ENCODE results near the gene IL17B.

Gene IL17B

DNA sequence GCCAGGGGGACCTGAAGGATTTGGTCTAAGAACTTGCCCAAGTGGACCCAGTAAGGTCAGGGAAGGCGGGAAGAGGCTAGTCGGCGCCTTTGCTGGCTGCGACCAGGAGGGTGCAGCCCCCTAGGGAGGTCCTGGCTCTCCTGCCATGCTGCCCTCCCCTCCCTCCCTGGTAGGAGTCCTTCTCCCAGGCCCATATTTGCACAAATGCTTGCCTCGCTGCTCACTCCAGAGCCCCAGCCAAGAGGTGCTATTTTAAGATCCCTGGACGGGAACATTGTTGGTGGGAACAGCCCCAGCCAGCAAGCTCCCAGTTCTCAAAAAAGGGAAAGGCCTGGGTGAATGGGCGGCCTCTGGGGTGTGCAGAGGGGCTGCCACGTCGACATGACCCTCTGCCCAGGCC lies 4.3 kb upstream of the IL17B start:
- no peak overlapping the region for H3K4me3 Mint-ChIP-seq
- TF ChIP-seq, protein P1, sequence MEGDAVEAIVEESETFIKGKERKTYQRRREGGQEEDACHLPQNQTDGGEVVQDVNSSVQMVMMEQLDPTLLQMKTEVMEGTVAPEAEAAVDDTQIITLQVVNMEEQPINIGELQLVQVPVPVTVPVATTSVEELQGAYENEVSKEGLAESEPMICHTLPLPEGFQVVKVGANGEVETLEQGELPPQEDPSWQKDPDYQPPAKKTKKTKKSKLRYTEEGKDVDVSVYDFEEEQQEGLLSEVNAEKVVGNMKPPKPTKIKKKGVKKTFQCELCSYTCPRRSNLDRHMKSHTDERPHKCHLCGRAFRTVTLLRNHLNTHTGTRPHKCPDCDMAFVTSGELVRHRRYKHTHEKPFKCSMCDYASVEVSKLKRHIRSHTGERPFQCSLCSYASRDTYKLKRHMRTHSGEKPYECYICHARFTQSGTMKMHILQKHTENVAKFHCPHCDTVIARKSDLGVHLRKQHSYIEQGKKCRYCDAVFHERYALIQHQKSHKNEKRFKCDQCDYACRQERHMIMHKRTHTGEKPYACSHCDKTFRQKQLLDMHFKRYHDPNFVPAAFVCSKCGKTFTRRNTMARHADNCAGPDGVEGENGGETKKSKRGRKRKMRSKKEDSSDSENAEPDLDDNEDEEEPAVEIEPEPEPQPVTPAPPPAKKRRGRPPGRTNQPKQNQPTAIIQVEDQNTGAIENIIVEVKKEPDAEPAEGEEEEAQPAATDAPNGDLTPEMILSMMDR (IDR thresholded peaks at IDR 0.05; ENCODE audit: unreplicated experiment in 3 of 3): no peak
- peaks cover 86% of the 10 kb centered on the region for H3K4me1 Mint-ChIP-seq
- H3K36me3 Mint-ChIP-seq (ENCODE audit: low read depth): no peaks in the 10 kb centered on the region
- H3K9me3 Mint-ChIP-seq: no peaks in the 10 kb centered on the region
- H3K27ac Mint-ChIP-seq: peak overlapping the region; percentile 46 to 96 (median 76)
- no peaks in the 10 kb centered on the region for H3K27me3 Mint-ChIP-seq (ENCODE audit: low read depth)

- Mint-ChIP-seq H3K36me3 (ENCODE audit: low read depth) (no peaks in the 10 kb centered on the region), H3K27me3 (ENCODE audit: low read depth) (no peaks in the 10 kb centered on the region), H3K4me1 (peaks cover 84% of the 10 kb centered on the region), H3K4me3 (no peak overlapping the region), H3K9me3 (no peaks in the 10 kb centered on the region), H3K27ac (peak overlapping the region in 2 of 3 experiments; percentile 51 to 96)
- TF ChIP-seq, protein P1 (IDR thresholded peaks at IDR 0.05; ENCODE audit: unreplicated experiment in 3 of 3): no peak
Measured at GRCh38 chr5:149382517-149383220, 3.6 kb upstream of the IL17B start.

GRCh38 chr5:149381986-149382338 lies 2.9 kb upstream of the IL17B start:
- Mint-ChIP-seq H3K4me1 (peaks cover 83% of the 10 kb centered on the region), H3K4me3 (peak overlapping the region in 1 of 3 experiments; percentile 61), H3K27ac (peak overlapping the region; percentile 12 to 96 (median 89)), H3K27me3 (ENCODE audit: low read depth) (no peaks in the 10 kb centered on the region), H3K36me3 (ENCODE audit: low read depth) (no peaks in the 10 kb centered on the region), H3K9me3 (no peaks in the 10 kb centered on the region)
- TF ChIP-seq, protein P1 (IDR thresholded peaks at IDR 0.05; ENCODE audit: unreplicated experiment in 3 of 3): peak; percentile 84 to 90 (median 87)

DNA sequence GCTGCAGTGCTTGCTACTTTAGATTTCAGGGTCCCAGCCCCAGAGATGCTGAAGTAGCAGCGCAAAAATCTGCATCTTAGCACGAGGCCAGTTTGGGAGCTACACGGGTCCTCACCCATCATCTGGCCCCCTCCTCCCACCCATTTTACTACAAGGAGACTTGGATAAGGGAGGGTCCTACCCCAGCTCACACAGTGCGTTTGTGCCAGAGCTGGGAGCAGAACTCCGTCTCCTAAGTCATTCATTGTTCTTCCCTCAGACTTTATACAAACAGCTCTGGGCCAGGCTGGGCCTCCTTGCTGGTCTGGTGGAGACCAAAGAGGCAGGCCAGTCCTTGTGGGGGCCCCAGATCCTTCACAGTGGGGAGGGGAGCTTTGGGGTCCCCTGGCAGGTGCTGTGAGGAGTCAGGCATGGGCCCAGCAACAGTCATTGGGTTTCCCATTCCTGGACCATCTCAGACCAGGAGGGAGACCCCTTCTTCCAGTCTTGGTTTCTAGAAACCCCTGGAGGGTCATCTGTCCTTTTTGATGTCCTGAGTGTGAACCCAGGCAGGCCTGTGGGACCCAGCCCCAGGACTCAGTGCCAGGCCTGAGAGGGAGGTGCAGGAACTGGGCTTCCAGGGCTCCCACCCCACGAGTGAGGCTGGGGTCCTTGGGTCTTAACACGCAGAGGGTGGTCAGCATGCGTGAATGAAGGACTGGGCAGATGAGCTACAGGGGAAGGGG lies 2.3 kb upstream of the IL17B start:
- H3K27me3 Mint-ChIP-seq (ENCODE audit: low read depth): no peaks in the 10 kb centered on the region
- no peaks in the 10 kb centered on the region for H3K36me3 Mint-ChIP-seq (ENCODE audit: low read depth)
- H3K4me1 Mint-ChIP-seq: peaks cover 79% of the 10 kb centered on the region
- peak overlapping the region; percentile 61 to 96 (median 89) for H3K27ac Mint-ChIP-seq
- no peaks in the 10 kb centered on the region for H3K9me3 Mint-ChIP-seq
- peak overlapping the region in 1 of 3 experiments; percentile 61 for H3K4me3 Mint-ChIP-seq
- TF ChIP-seq, protein P1 (IDR thresholded peaks at IDR 0.05; ENCODE audit: unreplicated experiment in 3 of 3): no peak

DNA sequence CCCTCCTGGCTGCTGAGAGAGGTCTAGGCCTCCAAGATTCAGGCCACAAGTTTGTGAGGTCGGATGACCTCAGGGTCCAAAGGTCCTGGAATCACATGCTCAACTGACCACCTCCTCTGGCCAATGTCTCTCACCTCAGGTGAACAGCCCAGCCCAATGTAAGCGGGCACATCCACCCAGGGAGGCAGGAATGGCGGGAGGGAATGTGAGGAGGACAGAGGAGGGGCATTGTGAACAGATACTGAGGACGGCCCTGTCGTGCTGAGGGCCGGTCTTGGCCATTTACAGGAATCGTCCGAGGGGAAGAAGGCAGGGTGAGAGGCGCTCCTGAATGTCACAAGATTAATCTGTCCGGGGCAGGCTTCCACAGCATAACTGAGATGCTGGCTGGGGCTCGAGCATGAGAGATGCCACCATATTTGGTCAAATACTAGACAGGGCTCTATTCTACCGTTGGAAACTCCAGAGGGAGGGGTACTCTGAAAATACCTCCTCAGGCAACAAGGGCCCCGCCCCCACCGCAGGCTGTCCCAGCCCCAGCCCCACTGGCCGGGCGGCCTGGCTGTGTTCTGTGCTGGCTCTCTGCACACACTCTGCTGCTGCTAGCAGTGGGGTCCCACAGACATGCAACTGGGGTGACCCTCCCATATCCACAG lies 1.5 kb upstream of the IL17B start:
- peaks cover 76% of the 10 kb centered on the region for H3K4me1 Mint-ChIP-seq
- peak overlapping the region in 2 of 3 experiments; percentile 9 to 68 for H3K4me3 Mint-ChIP-seq
- peaks cover 5% of the 10 kb centered on the region for H3K27me3 Mint-ChIP-seq (ENCODE audit: low read depth)
- no peaks in the 10 kb centered on the region for H3K9me3 Mint-ChIP-seq
- TF ChIP-seq, protein P1 (IDR thresholded peaks at IDR 0.05; ENCODE audit: unreplicated experiment in 3 of 3): no peak
- peak overlapping the region; percentile 37 to 96 (median 89) for H3K27ac Mint-ChIP-seq
- H3K36me3 Mint-ChIP-seq (ENCODE audit: low read depth): no peaks in the 10 kb centered on the region

Data from nephron (organoid).